ENCODE data around the gene C9orf85. TPM values are rescaled to one million over a fixed set of nuclear protein-coding genes. Genes with fewer than 3 reads are reported as not detected.

Gene C9orf85
- 1 to 10 TPM; 7.5 to 9.3 TPM for total RNA-seq
- 12.0 TPM for polyA plus RNA-seq (2013, experiment 1 of 2)
- 10.5 TPM for polyA plus RNA-seq (2013, experiment 2 of 2)
- long read RNA-seq, experiment 1, partial matches to known transcripts = 0 of 5 reads
- long read RNA-seq, experiment 1, other reads (novel, unspliced or antisense) = 2 of 5 reads
- long read RNA-seq, experiment 2, partial matches to known transcripts = 1 of 10 reads
- long read RNA-seq, experiment 2, other reads (novel, unspliced or antisense) = 5 of 10 reads
- long read RNA-seq, experiment 3, transcript C9orf85-201 (4 exons, 1,279 nt) = major isoform, 7 of 11 reads
- long read RNA-seq, experiment 3, partial matches to known transcripts = 0 of 11 reads
- long read RNA-seq, experiment 3, other reads (novel, unspliced or antisense) = 4 of 11 reads
- long read RNA-seq, experiment 4, transcript C9orf85-201 (4 exons, 1,279 nt) = major isoform, 9 of 21 reads
- long read RNA-seq, experiment 4, partial matches to known transcripts = 0 of 21 reads
- long read RNA-seq, experiment 4, other reads (novel, unspliced or antisense) = 7 of 21 reads

GRCh38 chr9:71911061-71911907 lies at the start of gene C9orf85, which contains the start of gene ABHD17B:
C9orf85 (plus strand) TSS chr9:71911639; CDS start chr9:71911735, 96 bp downstream.
ABHD17B (minus strand) TSS chr9:71911193; CDS start chr9:71875080, 36,113 bp downstream.
- no peaks in the 10 kb centered on the region for H3K27me3 ChIP-seq (ENCODE audit: control insufficient read depth, insufficient read depth, low read length, poor library complexity, severe bottlenecking)
- H3K9me3 ChIP-seq (ENCODE audit: control insufficient read depth, low read length) = no peaks in the 10 kb centered on the region
- Mint-ChIP-seq H3K27ac (peak within 1 kb of the TSS; percentile 98), H3K4me3 (peak within 1 kb of the TSS; percentile 91), H3K9me3 (no peaks in the 10 kb centered on the region), H3K4me1 (peaks cover 35% of the 10 kb centered on the region), H3K36me3 (ENCODE audit: low read depth) (peaks cover 4% of the 10 kb centered on the region), H3K27me3 (ENCODE audit: insufficient read depth) (no peaks in the 10 kb centered on the region)
- peak; percentile 100 for DNase-seq
- peak within 1 kb of the TSS; percentile 97 for H3K4me3 ChIP-seq (ENCODE audit: low read length)
- 0% methylated on average over 21 to 45 of the region's 45 CpGs for WGBS, 2 experiments (ENCODE audit: insufficient coverage in 1 of 2, insufficient read length in 1 of 2)
- peak within 1 kb of the TSS; percentile 96 for H3K9ac ChIP-seq (ENCODE audit: extremely low read depth, low read length, poor library complexity, severe bottlenecking)
- TF ChIP-seq, protein P1, sequence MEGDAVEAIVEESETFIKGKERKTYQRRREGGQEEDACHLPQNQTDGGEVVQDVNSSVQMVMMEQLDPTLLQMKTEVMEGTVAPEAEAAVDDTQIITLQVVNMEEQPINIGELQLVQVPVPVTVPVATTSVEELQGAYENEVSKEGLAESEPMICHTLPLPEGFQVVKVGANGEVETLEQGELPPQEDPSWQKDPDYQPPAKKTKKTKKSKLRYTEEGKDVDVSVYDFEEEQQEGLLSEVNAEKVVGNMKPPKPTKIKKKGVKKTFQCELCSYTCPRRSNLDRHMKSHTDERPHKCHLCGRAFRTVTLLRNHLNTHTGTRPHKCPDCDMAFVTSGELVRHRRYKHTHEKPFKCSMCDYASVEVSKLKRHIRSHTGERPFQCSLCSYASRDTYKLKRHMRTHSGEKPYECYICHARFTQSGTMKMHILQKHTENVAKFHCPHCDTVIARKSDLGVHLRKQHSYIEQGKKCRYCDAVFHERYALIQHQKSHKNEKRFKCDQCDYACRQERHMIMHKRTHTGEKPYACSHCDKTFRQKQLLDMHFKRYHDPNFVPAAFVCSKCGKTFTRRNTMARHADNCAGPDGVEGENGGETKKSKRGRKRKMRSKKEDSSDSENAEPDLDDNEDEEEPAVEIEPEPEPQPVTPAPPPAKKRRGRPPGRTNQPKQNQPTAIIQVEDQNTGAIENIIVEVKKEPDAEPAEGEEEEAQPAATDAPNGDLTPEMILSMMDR (conservative IDR thresholded peaks at IDR 0.05) = no peak
- H3K36me3 ChIP-seq (ENCODE audit: control insufficient read depth, insufficient read depth, low read length) = peaks cover 4% of the 10 kb centered on the region
- peak within 1 kb of the TSS; percentile 96 for H3K27ac ChIP-seq (ENCODE audit: low read depth, low read length)
- H3K4me1 ChIP-seq (ENCODE audit: control insufficient read depth, insufficient read depth, low read length) = no peaks in the 10 kb centered on the region

GRCh38 chr9:71863631-71864030 lies 47.8 kb upstream of the C9orf85 start:
- TF ChIP-seq, protein P1 (conservative IDR thresholded peaks at IDR 0.05) = no peak
- no peak for DNase-seq
- Histone ChIP-seq H3K27ac (ENCODE audit: low read depth, low read length) (no peak overlapping the region), H3K36me3 (ENCODE audit: control insufficient read depth, insufficient read depth, low read length) (peaks cover 66% of the 10 kb centered on the region), H3K4me3 (ENCODE audit: low read length) (no peak overlapping the region), H3K27me3 (ENCODE audit: control insufficient read depth, insufficient read depth, low read length, poor library complexity, severe bottlenecking) (no peaks in the 10 kb centered on the region), H3K9ac (ENCODE audit: extremely low read depth, low read length, poor library complexity, severe bottlenecking) (no peak overlapping the region), H3K9me3 (ENCODE audit: control insufficient read depth, low read length) (peaks cover 30% of the 10 kb centered on the region), H3K4me1 (ENCODE audit: control insufficient read depth, insufficient read depth, low read length) (no peaks in the 10 kb centered on the region)
- 100% methylated on average over 1 of the region's 1 CpG; no CpG with 5 or more reads in 1 of the 2 experiments for WGBS, 2 experiments (ENCODE audit: insufficient coverage in 1 of 2, insufficient read length in 1 of 2)
- H3K27me3 Mint-ChIP-seq (ENCODE audit: insufficient read depth) = no peaks in the 10 kb centered on the region
- no peak overlapping the region for H3K4me3 Mint-ChIP-seq
- peaks cover 1% of the 10 kb centered on the region for H3K4me1 Mint-ChIP-seq
- peaks cover 5% of the 10 kb centered on the region for H3K9me3 Mint-ChIP-seq
- H3K27ac Mint-ChIP-seq = no peak overlapping the region
- H3K36me3 Mint-ChIP-seq (ENCODE audit: low read depth) = peaks cover 67% of the 10 kb centered on the region

GRCh38 chr9:71875345-71875744 lies 36.1 kb upstream of the C9orf85 start:
- no peak overlapping the region for H3K27ac ChIP-seq (ENCODE audit: low read depth, low read length)
- no peak overlapping the region for H3K9ac ChIP-seq (ENCODE audit: extremely low read depth, low read length, poor library complexity, severe bottlenecking)
- peaks cover 17% of the 10 kb centered on the region for H3K36me3 Mint-ChIP-seq (ENCODE audit: low read depth)
- peaks cover 11% of the 10 kb centered on the region for H3K9me3 ChIP-seq (ENCODE audit: control insufficient read depth, low read length)
- H3K4me1 ChIP-seq (ENCODE audit: control insufficient read depth, insufficient read depth, low read length) = no peaks in the 10 kb centered on the region
- H3K4me3 Mint-ChIP-seq = no peak overlapping the region
- H3K9me3 Mint-ChIP-seq = no peaks in the 10 kb centered on the region
- no peak for DNase-seq
- no peak overlapping the region for H3K27ac Mint-ChIP-seq
- H3K27me3 ChIP-seq (ENCODE audit: control insufficient read depth, insufficient read depth, low read length, poor library complexity, severe bottlenecking) = no peaks in the 10 kb centered on the region
- H3K27me3 Mint-ChIP-seq (ENCODE audit: insufficient read depth) = no peaks in the 10 kb centered on the region
- TF ChIP-seq, protein P1 (conservative IDR thresholded peaks at IDR 0.05) = no peak
- peaks cover 32% of the 10 kb centered on the region for H3K36me3 ChIP-seq (ENCODE audit: control insufficient read depth, insufficient read depth, low read length)
- peaks cover 13% of the 10 kb centered on the region for H3K4me1 Mint-ChIP-seq
- 75 to 98% methylated on average over 4 to 6 of the region's 6 CpGs for WGBS, 2 experiments (ENCODE audit: insufficient coverage in 1 of 2, insufficient read length in 1 of 2)
- H3K4me3 ChIP-seq (ENCODE audit: low read length) = no peak overlapping the region
